GM18951 (cell line): ENCODE results near the gene PARD3B.

Source experiments
- POLR2A ChIP-seq: IDR thresholded peaks from 4 replicates; pipeline ENCODE4 v1.6.1; 2011; ENCODE audit warnings: mild to moderate bottlenecking; ENCODE audit not compliant: insufficient read length, insufficient read depth; ENCODE audit errors: extremely low read depth
- in situ Hi-C: fragments of 300-500 bp; cut with MboI; formaldehyde crosslinking; loops from one replicate; pipeline ENCODE4 v1.12.0; 2022; ENCODE audit warnings: low sequenced_read_pairs, mixed read lengths, inconsistent platforms; ENCODE audit not compliant: unreplicated experiment

Gene PARD3B

DNA sequence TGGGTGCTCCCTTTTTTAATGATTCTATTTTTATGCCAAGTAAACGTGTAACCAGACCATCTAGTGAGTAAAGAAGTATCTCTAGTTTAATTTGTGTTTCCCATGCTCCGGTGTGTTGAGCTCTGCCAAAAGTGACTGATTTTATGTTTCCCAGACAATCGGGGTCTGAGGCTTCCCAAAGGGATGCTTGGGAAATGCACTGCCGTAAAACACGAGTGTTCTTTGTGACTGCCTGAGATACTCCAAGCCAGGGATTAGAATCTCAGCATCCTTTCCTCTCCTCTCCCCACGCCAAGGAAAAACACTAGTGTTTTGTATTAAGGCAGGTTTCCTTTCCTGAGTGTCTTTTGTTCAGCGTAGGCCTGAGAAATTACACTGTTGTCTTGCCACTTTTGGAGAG lies 956.6 kb downstream of the PARD3B start:
- in situ Hi-C loops: no loop called here
- no peak for TF ChIP-seq POLR2A

DNA sequence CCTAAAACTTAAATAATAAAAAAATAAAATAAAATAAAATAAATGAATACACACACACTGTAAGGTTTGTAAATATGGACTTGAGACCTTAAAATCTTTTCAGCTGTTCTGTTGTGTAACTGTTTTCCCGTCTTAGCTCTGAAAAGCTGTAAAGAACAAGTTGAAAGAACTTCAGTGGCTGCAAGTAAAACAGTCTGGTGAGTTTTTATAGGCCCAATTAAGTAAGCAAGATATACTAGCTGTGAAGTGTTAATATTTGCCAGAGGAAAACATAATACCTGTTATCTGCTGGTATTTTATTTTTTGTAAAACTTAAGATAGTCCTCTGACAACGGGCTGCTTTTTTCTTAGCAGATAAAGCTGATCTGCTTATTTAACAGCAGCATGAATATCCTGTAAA lies 960.1 kb downstream of the PARD3B start:
- TF ChIP-seq POLR2A: no peak
- in situ Hi-C loops: no loop called here

DNA sequence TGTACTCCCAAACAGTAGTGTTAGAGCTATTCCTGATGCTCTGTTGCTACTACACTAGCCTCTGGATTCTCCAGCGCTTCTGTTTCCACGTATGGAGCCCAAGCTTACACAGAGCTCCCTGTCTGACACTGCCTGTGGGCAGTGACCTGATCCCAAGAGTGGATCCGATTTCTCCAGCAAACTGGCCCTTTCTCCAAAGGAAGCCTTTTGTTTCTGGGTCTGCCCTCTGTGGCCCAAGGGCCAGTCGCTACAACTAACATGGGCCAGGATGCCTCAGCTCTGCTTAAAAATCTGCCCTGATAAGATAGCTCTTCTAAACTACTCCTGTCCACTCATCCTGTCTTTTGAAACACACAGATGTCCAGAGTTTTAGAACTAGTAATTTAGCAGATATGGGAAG lies 964.4 kb downstream of the PARD3B start:
- in situ Hi-C loops: no loop called here
- no peak for TF ChIP-seq POLR2A

DNA sequence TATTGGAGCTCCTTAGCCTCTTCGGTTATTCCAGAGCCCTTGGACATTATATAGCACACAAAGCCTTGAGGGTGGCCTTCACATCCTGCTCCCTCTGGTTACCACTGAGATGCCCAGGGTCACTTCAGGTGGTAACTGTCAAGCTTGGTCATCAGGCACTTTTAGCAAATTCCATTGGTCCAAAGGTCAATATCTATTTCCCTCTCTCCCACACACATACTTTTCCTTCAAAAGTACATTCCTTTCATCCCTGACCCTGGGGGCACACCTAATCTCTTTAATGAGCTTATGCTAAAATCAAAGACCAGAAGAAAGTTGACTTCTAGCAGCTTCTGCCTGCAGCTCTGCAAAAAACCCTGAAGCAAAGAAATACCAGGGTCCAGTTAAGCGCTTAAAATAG lies 965.1 kb downstream of the PARD3B start:
- in situ Hi-C loops: no loop called here
- TF ChIP-seq POLR2A: no peak

DNA sequence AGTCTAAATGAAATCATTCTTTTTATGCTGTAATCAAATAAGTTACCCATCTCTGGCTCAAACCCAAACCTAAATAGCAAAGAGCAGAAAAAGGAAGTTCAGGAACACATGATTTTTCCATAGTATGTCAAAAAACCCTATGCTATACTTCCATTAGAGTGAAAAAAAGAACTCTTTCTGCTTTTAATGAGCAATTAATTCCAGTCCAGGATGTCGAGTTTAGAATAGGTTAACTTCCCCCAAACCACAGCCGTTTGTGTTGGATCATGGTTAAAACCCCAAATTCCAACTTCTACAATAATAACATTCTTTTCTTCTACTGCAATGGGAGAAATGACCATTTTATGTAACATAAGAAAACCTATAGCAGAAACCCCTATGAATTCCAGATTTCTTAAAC lies 965.9 kb downstream of the PARD3B start:
- no peak for TF ChIP-seq POLR2A
- in situ Hi-C loops: no loop called here

DNA sequence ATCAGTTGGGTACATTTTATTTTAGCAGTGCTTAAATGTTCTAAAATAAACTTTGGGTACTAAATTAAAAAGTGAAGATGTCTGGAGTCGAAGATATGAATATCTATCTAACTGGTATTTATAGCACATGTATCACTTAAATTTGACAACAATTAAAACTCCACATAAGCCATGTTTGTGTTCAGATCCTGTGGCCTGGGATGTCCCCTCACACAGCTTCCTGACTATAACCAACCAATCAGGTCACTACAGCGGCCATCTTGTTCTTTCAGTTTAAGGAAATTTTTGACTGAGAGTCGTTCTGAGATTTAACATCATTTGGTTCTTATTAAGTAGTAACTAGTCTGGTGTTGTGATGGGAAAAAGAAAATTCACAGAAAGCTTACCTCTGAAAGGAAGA lies 966.4 kb downstream of the PARD3B start:
- no peak for TF ChIP-seq POLR2A
- in situ Hi-C loops: no loop called here

DNA sequence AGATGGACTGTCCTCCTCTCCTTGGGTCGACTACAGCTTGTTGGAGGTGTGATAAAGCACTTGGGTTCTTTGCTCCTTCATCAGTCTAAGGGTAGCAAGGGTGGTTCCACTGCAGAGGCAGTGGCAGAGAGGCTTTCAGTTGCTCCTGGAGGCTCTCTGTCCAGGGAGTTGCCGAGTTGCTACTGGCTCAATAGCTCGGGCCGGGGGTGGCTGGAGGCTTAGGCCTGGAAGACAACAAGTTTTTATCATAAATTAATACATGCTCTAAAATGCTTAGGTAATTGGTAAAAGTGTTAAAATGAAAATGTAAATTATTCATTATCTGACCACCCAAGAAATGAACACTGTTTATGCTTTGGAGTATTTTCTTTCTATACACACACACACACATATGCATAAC lies 975.0 kb downstream of the PARD3B start:
- TF ChIP-seq POLR2A: no peak
- in situ Hi-C loops: no loop called here

DNA sequence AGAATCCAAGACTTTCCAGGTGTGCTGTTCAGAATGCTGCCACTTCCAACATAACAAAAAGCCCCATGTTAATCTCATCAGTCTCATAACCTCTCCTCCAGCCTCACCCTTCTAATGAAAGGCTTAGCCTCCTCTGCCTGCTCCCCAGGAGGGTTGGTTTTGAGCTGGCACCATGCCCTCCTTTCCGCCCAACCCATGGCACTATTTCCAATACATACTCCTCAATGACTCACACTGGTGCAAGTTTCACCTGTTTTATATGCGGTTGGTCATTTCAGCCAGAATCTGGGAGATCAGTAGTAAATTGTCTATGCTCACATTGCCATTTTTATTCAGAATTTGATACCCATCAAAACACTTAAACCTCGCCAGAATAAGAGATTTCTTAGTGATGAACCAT lies 979.4 kb downstream of the PARD3B start:
- in situ Hi-C loops: no loop called here
- no peak for TF ChIP-seq POLR2A

DNA sequence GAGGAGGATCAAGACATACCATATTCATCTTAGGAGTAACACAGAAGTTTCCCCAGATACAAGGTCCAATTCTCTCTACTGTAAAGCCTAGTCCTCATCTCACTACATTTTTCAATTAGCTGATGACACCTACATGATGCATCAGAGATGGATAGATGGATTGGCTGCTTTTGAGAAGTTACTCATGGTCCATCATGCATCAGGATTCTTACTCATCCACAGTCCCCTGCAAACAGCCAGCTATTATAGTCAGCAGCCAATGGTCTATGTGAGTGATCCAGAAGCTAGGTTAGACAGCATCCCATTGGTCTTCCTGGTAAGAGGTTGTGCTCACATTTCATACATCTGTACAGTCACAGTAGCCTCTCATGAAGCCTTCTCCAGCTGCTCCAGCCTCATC lies 982.5 kb downstream of the PARD3B start:
- in situ Hi-C loops: no loop called here
- no peak for TF ChIP-seq POLR2A

DNA sequence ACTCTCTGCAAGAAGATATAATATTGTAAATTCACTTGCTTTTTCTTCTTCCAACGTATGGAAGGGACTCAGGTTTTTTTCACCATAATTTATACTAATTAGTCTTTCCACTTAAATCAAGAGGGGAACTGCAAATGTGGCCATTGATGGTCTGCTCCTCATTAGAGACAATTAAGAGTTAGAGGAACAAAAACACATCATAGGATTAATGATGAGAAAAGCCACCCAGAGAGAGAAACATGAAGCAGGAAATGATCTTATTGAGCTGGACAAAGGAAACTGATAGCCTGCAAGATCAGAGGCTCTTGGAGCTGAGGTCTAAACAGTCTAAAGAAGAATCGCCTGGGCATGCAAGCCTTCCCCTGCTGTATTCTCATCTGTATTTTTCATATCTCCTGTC lies 985.8 kb downstream of the PARD3B start:
- in situ Hi-C loops: no loop called here
- TF ChIP-seq POLR2A: no peak

DNA sequence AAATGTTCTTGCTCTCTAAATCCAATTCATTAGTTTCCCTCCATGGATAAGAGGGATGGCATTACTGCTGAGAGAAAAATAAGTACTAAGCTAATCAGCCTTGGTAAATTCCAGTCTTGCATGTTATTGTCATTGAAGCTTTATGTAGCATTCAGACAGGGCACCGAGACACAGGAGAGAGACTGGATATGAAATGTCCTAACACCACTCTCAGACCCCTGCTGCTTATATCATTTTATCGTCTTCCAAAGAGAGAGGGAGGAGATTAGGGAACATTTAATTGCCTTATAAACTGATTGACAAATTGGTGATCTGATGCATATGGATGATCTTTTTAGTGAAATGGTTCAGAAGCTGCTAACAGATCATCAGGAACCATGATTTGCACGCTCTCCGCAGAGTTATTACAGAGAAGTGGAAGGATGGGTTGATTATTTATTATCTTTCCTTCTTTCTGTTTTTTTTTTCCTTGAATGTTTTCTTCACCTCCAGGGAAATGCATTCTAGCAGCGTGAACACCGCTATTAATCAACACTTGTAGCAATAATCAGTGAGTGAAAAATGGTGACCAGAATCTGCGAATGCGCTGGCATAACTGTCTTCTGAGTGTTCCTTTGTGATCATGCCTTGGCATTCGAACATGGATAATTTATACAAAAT lies 986.3 kb downstream of the PARD3B start:
- in situ Hi-C loops: no loop called here
- no peak for TF ChIP-seq POLR2A

DNA sequence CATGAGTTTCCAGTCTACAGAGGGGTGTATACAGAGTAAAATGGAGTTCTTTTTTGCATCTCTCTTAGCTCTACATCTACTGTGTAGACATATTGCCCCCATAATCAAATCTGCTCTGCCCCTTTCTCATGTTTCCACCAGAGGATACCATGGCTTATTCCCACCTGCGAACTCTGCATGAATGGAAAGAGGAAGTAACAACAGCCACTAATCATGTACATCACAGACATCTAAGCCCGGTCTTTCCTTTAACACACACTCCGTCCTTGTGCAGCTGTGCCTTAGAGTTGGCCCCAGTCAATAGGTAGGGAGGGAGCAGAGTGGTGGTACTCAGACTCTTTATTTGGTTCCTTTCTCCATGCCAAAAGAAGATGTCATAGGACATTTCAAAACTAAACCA lies 989.7 kb downstream of the PARD3B start:
- TF ChIP-seq POLR2A: no peak
- in situ Hi-C loops: no loop called here

DNA sequence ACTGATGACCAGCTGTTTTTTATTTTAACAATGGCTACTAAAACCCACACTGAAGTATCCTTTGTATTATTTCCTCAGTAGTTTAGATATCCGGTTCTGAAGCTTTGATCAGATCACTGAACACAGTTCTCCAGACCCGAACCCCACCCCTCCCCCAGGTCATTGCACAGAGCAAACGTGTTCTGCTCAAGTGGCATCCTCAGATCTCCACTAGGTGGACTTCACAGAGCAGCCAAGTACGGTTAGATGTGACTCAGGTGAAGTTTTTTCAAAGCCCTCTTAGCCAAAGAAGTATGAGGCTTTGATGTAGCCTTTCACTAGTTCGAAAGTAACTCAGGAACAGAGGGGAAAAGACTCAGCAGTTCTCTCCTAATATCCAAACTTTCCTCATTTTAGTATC lies 994.3 kb downstream of the PARD3B start:
- in situ Hi-C loops: no loop called here
- no peak for TF ChIP-seq POLR2A

DNA sequence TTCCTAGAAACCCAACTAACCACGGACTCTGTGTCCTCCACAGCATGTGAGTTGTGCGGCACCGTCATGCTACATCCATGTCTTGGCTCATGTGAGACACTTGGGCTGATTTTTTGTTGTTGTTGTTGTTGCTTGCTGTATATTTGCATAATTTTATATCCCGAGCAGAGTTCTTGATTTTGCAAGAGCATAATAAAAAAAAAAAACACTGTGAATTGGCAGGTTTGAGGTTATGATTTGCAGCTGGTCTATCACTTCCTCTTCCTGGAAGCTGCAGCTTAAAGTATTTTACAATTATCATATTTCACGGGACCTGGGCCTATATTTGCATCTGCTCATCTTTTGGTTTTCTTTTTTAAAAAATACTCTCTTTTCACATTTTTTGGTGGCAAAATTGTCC lies 994.8 kb downstream of the PARD3B start:
- in situ Hi-C loops: no loop called here
- TF ChIP-seq POLR2A: no peak
